GM23338 (cell line): ENCODE data around the gene FGA.

Source experiments
- CREB1 ChIP-seq: fragments of 250-450 bp; sonication (Bioruptor Pico); IDR thresholded peaks from 2 replicates; pipeline ENCODE4 v1.5.0; 2020; ENCODE audit warnings: low read depth, mild to moderate bottlenecking, moderate library complexity
- CTCF ChIP-seq, 2 experiments: fragments of 200-600 bp in 1 of 2; sonication (generic) in 1 of 2; conservative IDR thresholded peaks; 2 replicates each; pipeline versions ENCODE4 v1.5.1 to v1.6.1; 2016 to 2017; ENCODE audit warnings: antibody characterized with exemption in 2 of 2, low read depth in 2 of 2, mild to moderate bottlenecking in 2 of 2, moderate library complexity in 1 of 2
- EZH2 ChIP-seq: fragments of 200-600 bp; sonication (generic); IDR thresholded peaks from one replicate; pipeline ENCODE4 v1.8.0; 2017; ENCODE audit warnings: antibody characterized with exemption, mild to moderate bottlenecking, low read depth; ENCODE audit not compliant: unreplicated experiment
- EZH2phosphoT487 ChIP-seq: fragments of 200-600 bp; sonication (generic); IDR thresholded peaks from one replicate; pipeline ENCODE4 v1.8.1; 2018; ENCODE audit warnings: antibody characterized with exemption; ENCODE audit not compliant: unreplicated experiment
- POLR2AphosphoS5 ChIP-seq: IDR thresholded peaks from 2 replicates; pipeline ENCODE4 v1.6.1; 2016; ENCODE audit warnings: antibody characterized with exemption, low read depth
- REST ChIP-seq: IDR thresholded peaks from one replicate; pipeline ENCODE4 v1.6.1; 2018; ENCODE audit warnings: antibody characterized with exemption; ENCODE audit not compliant: unreplicated experiment
- ZNF114 ChIP-seq: fragments of 250-450 bp; sonication (Bioruptor Pico); IDR thresholded peaks from 2 replicates; pipeline ENCODE4 v1.5.0; 2020; ENCODE audit warnings: mild to moderate bottlenecking, moderate library complexity

GRCh38 chr4:154626793-154627484 is 36.4 kb upstream of the FGA start:
- peak; percentile 58 to 82 for TF ChIP-seq CTCF (conservative IDR thresholded peaks at IDR 0.05; ENCODE audit: low read depth in 2 of 2)
- TF ChIP-seq REST = no peak
- TF ChIP-seq EZH2 = no peak
- no peak for TF ChIP-seq POLR2AphosphoS5
- no peak for TF ChIP-seq CREB1
- no peak for TF ChIP-seq EZH2phosphoT487
- no peak for TF ChIP-seq ZNF114 (CRISPR knock-in tag)
